Thyroid gland (tissue), 4 donors: ENCODE results near the gene THOC7. TPM values are rescaled to one million over a fixed set of nuclear protein-coding genes. Genes with fewer than 3 reads are reported as not detected.

ENCODE experiments used
- DNase-seq, 2 donors: peaks; one replicate each; pipeline ENCODE4 v3.0.0-alpha.2; 2019
- H3K27ac ChIP-seq, 3 donors: fragments of 200-600 bp; sonication (generic); 1 replicate in 2 of 3; 2 replicates in 1 of 3; pipeline ENCODE4 v1.5.1; 2016 to 2019; ENCODE audit warnings: mild to moderate bottlenecking in 1 of 3, moderate library complexity in 1 of 3
- H3K27me3 ChIP-seq: fragments of 200-600 bp; sonication (generic); one replicate; pipeline ENCODE4 v1.5.1; 2019
- H3K36me3 ChIP-seq, 2 donors: fragments of 200-600 bp; sonication (generic); one replicate each; pipeline ENCODE4 v1.5.1; 2016 to 2019
- H3K4me1 ChIP-seq, 2 donors: fragments of 200-600 bp; sonication (generic); one replicate each; pipeline ENCODE4 v1.5.1; 2017 to 2019
- H3K4me3 ChIP-seq, 3 donors: fragments of 200-600 bp; sonication (generic); replicated peaks in 1 of 3; 1 replicate in 2 of 3; 2 replicates in 1 of 3; pipeline ENCODE4 v1.5.1; 2016; ENCODE audit warnings: mild to moderate bottlenecking in 1 of 3
- H3K9me3 ChIP-seq: fragments of 200-600 bp; sonication (generic); one replicate; pipeline ENCODE4 v1.5.1; 2017
- CTCF ChIP-seq, 6 experiments: fragments of 200-600 bp in 3 of 6; fragments of 450-650 bp in 3 of 6; sonication (generic) in 3 of 6; IDR thresholded peaks; one replicate each; pipeline ENCODE4 v1.5.1; 2016 to 2019; ENCODE audit warnings: antibody characterized with exemption in 6 of 6, mild to moderate bottlenecking in 2 of 6, inconsistent platforms in 1 of 6, moderate library complexity in 1 of 6
- POLR2A ChIP-seq, 2 donors: fragments of 450-650 bp; IDR thresholded peaks; one replicate each; pipeline ENCODE4 v1.6.1; 2017; ENCODE audit warnings: antibody characterized with exemption in 2 of 2, mild to moderate bottlenecking in 2 of 2, moderate library complexity in 1 of 2
- WGBS, 2 donors: methylation state at CpG; one replicate each; pipeline ENCODE4 v1.1.5; 2017; 5-methylcytosine and 5-hydroxymethylcytosine counted together
- intact Hi-C: fragments of 100-400 bp; cut with DNase I; formaldehyde crosslinking; loops from one replicate; pipeline ENCODE4 v1.15.1; 2023
- total RNA-seq, 4 donors: library from RNA; depleted of rRNA; stranded (reverse); fragments of >200 nt; gene quantifications; one replicate each; pipeline ENCODE4 v1.2.3, GENCODE V29; 2016

The THOC7 gene
- total RNA-seq, 4 donors from 2014 or later, result 39.7 to 80.9 (median 43.1) TPM

- Histone ChIP-seq H3K27ac (no peak overlapping the region), H3K9me3 (no peaks in the 10 kb centered on the region), H3K27me3 (no peaks in the 10 kb centered on the region), H3K36me3 (no peaks in the 10 kb centered on the region), H3K4me1 (peaks cover 6 to 29% of the 10 kb centered on the region in 2 donors), H3K4me3 (no peak overlapping the region)
- WGBS, 2 donors, result 52 to 62% methylated on average over 2 of the region's 2 CpGs
- TF ChIP-seq CTCF (IDR thresholded peaks at IDR 0.05), result no peak
- TF ChIP-seq POLR2A (IDR thresholded peaks at IDR 0.05), result no peak
- intact Hi-C loops, result no loop called here
- DNase-seq, result peak; percentile 7 to 14
Observed at GRCh38 chr3:63878394-63879060, 14.9 kb upstream of the THOC7 start.

- no peak for DNase-seq
- H3K4me1 ChIP-seq, result peaks cover 6 to 27% of the 10 kb centered on the region in 2 donors
- no peak overlapping the region for H3K27ac ChIP-seq
- WGBS, 2 donors, result 76 to 83% methylated on average over 3 of the region's 3 CpGs
- H3K9me3 ChIP-seq, result no peaks in the 10 kb centered on the region
- no peak overlapping the region for H3K4me3 ChIP-seq
- TF ChIP-seq POLR2A (IDR thresholded peaks at IDR 0.05) (no peak), CTCF (IDR thresholded peaks at IDR 0.05) (no peak)
- no peaks in the 10 kb centered on the region for H3K36me3 ChIP-seq
- no peaks in the 10 kb centered on the region for H3K27me3 ChIP-seq
- intact Hi-C loops, result no loop called here
Observed at GRCh38 chr3:63877737-63878393, 14.3 kb upstream of the THOC7 start.

GRCh38 chr3:63876260-63876659 lies 12.7 kb upstream of the THOC7 start:
- Histone ChIP-seq H3K4me1 (peaks cover 7 to 28% of the 10 kb centered on the region in 2 donors), H3K4me3 (no peak overlapping the region), H3K27me3 (no peaks in the 10 kb centered on the region), H3K36me3 (no peaks in the 10 kb centered on the region), H3K9me3 (no peaks in the 10 kb centered on the region), H3K27ac (no peak overlapping the region)
- no peak for DNase-seq
- intact Hi-C loops, result no loop called here
- TF ChIP-seq POLR2A (IDR thresholded peaks at IDR 0.05) (no peak), CTCF (IDR thresholded peaks at IDR 0.05) (no peak)
- WGBS, 2 donors, result 49 to 55% methylated on average over 3 of the region's 3 CpGs

GRCh38 chr3:63875510-63875909 lies 11.9 kb upstream of the THOC7 start:
- 56 to 61% methylated on average over 2 of the region's 2 CpGs for WGBS, 2 donors
- intact Hi-C loops, result no loop called here
- peaks cover 14 to 35% of the 10 kb centered on the region in 2 donors for H3K4me1 ChIP-seq
- H3K9me3 ChIP-seq, result no peaks in the 10 kb centered on the region
- no peaks in the 10 kb centered on the region for H3K27me3 ChIP-seq
- no peak overlapping the region for H3K27ac ChIP-seq
- no peak overlapping the region for H3K4me3 ChIP-seq
- H3K36me3 ChIP-seq, result no peaks in the 10 kb centered on the region
- DNase-seq, result no peak
- TF ChIP-seq CTCF (IDR thresholded peaks at IDR 0.05) (no peak), POLR2A (IDR thresholded peaks at IDR 0.05) (no peak)

GRCh38 chr3:63874769-63875168 lies 11.2 kb upstream of the THOC7 start:
- H3K4me1 ChIP-seq, result peaks cover 19 to 38% of the 10 kb centered on the region in 2 donors
- intact Hi-C loops, result no loop called here
- H3K9me3 ChIP-seq, result no peaks in the 10 kb centered on the region
- no peaks in the 10 kb centered on the region for H3K36me3 ChIP-seq
- no peak for DNase-seq
- TF ChIP-seq CTCF (IDR thresholded peaks at IDR 0.05) (no peak), POLR2A (IDR thresholded peaks at IDR 0.05) (no peak)
- no peak overlapping the region for H3K27ac ChIP-seq
- WGBS, 2 donors, result 87 to 96% methylated on average over 3 of the region's 3 CpGs
- H3K4me3 ChIP-seq, result no peak overlapping the region
- H3K27me3 ChIP-seq, result no peaks in the 10 kb centered on the region
